Adipose tissue (tissue), 3 donors: ENCODE data around the gene OTUD4. TPM values are rescaled to one million over a fixed set of nuclear protein-coding genes. Genes with fewer than 3 reads are reported as not detected.
A peak's percentile ranks its signal among the peaks of the same experiment; 100 is the strongest.
"Not testable (repeated sequence)": the region's sequence is repeated elsewhere in the genome, so short reads cannot be mapped to it uniquely, and the experiment has no call there.

Experiments
- H3K27ac ChIP-seq: one replicate; pipeline ENCODE4 v1.5.1; 2013; ENCODE audit warnings: low read depth, low read length
- whole genome bisulfite sequencing, 3 donors: extraction: QIAGEN DNeasy Blood & Tissue Kit; methylation state at CpG; one replicate each; pipeline ENCODE4 v1.1.7; 2013; 5-methylcytosine and 5-hydroxymethylcytosine counted together
- polyA plus RNA-seq, 3 donors: library from polyadenylated mRNA; stranded (reverse); fragments of 200-250 nt; gene quantifications; one replicate each; pipeline ENCODE4 v1.2.3, GENCODE V29; 2013
- donor health status: healthy with polysubstance abuse.
- donor health status: Bipolar disorder and iron deficiency.
- donor health status: healthy.

Gene OTUD4, protein sequence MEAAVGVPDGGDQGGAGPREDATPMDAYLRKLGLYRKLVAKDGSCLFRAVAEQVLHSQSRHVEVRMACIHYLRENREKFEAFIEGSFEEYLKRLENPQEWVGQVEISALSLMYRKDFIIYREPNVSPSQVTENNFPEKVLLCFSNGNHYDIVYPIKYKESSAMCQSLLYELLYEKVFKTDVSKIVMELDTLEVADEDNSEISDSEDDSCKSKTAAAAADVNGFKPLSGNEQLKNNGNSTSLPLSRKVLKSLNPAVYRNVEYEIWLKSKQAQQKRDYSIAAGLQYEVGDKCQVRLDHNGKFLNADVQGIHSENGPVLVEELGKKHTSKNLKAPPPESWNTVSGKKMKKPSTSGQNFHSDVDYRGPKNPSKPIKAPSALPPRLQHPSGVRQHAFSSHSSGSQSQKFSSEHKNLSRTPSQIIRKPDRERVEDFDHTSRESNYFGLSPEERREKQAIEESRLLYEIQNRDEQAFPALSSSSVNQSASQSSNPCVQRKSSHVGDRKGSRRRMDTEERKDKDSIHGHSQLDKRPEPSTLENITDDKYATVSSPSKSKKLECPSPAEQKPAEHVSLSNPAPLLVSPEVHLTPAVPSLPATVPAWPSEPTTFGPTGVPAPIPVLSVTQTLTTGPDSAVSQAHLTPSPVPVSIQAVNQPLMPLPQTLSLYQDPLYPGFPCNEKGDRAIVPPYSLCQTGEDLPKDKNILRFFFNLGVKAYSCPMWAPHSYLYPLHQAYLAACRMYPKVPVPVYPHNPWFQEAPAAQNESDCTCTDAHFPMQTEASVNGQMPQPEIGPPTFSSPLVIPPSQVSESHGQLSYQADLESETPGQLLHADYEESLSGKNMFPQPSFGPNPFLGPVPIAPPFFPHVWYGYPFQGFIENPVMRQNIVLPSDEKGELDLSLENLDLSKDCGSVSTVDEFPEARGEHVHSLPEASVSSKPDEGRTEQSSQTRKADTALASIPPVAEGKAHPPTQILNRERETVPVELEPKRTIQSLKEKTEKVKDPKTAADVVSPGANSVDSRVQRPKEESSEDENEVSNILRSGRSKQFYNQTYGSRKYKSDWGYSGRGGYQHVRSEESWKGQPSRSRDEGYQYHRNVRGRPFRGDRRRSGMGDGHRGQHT
- polyA plus RNA-seq: 10 to 100 TPM in 1 of 3 donors, 1 to 10 TPM in 2; 5.3 to 17.4 (median 5.8) TPM

DNA sequence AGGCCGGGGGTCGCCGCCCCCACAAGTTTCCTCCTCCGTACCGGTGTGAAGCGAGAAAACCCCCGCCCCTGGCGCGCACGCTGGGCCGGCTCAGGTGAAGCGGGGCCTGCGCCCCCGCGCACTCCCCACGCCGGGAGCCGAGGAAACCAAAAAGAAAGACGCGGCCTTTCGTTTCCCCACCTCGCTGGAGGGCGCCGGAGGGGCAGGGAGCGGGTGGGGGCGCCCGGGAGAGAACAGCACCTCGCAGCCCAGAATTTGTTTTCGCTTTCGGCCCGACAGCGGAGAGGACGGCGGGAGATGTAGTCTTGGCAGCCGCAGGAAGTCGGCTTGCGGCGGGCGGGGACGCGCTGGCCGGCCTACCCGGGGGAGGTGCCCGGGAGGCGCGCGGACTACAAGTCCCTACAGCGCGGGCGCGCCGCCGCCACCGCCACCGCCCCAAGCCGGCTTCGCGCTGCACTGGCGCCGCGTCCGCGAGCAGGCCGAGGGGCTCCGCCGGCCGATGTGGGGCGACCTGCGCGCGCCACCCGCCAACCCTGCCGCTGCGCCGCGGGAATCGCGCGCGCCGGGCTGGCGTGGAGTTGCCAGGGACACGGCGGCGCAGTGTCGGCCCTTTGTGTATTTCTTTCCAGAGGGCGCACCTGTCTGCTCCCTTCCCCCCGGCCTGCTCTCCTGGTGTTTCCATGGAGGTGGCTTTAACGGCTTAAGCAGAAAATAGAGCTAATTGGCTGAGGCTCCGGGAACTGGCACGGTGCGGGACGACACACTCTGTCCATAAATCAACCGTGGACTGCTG, at the start of gene OTUD4:
TSS of gene OTUD4 (minus strand) at position 292 of the 793 bp plus-strand sequence. CDS start 616 bp downstream, outside the sequence.
- H3K27ac ChIP-seq: peak within 1 kb of the TSS; percentile 66
- WGBS, 3 donors: 0 to 1% (median 1%) methylated on average over 62 to 94 of the region's 94 CpGs

DNA sequence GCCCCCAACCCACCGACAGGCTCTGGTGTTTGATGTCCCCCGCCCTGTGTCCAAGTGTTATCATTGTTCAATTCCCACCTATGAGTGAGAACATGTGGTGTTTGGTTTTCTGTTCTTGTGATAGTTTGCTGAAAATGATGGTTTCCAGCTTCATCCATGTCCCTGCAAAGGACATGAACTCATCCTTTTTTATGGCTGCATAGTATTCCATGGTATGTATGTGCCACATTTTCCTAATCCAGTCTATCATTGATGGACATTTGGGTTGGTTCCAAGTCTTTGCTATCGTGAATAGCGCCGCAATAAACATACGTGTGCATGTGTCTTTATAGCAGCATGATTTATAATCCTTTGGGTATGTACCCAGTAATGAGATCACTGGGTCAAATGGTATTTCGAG, 42.8 kb upstream of the OTUD4 start:
- 89 to 92% (median 91%) methylated on average over 7 of the region's 7 CpGs for WGBS, 3 donors
- not testable (repeated sequence) for H3K27ac ChIP-seq

DNA sequence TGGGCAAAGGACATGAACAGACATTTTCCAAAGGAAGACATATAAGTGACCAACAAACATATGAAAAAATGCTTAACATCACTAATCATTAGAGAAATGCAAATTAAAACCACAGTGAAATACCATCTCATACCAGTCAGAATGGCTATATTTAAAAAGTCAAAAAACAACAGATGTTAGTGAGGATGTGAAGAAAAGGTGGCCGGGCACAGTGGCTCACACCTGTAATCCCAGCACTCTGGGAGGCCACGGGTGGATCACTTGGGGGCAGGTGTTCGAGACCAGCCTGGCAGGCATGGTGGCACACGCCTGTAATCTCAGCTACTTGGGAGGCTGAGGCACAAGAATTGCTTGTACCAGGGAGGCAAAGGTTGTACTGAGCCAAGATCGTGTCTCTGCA, 41.1 kb upstream of the OTUD4 start:
- not testable (repeated sequence) for H3K27ac ChIP-seq
- WGBS, 3 donors: 86 to 93% (median 92%) methylated on average over 5 of the region's 5 CpGs

DNA sequence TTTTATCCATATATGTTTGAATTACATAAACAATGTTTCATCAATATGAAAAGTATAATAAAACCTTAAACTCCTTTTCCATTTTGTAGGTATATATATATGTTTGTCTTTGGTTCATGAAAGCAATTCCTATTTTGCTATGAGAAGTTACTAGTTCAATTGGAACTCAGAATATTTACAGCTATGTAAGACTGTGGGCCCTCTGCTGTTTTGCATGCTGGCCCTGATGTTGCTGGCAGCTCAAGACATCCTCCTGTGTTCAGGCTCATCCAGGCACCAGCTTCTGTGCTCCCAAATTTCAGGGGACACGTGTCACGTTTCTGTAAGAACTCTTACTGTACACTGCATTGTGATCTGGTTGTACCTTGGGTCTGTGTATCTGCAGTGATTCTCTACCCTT, 38.7 kb upstream of the OTUD4 start:
- WGBS, 3 donors: 88 to 94% (median 89%) methylated on average over 2 of the region's 2 CpGs
- H3K27ac ChIP-seq: no peak overlapping the region

DNA sequence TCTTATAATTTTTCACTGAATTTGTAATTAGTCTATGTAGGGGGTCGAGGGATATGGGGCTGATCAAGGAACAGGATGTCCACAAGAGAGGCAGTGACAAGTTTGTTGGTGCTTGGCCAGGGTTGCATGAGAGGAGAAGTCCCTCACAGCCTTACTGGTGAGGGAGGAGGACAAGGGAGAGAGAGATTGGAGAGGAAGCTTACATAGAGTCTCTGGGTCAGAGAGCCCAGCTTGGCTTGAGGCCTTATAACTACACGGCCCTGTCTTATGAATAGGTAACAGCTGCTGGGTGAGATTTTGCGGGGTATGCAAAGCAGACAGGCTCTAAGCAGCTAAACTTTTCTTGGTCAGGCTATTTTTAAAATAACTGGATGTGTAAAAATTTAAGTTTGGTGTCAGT, 37.9 kb upstream of the OTUD4 start:
- WGBS, 3 donors: 42 to 65% (median 49%) methylated on average over 3 of the region's 3 CpGs
- no peak overlapping the region for H3K27ac ChIP-seq

DNA sequence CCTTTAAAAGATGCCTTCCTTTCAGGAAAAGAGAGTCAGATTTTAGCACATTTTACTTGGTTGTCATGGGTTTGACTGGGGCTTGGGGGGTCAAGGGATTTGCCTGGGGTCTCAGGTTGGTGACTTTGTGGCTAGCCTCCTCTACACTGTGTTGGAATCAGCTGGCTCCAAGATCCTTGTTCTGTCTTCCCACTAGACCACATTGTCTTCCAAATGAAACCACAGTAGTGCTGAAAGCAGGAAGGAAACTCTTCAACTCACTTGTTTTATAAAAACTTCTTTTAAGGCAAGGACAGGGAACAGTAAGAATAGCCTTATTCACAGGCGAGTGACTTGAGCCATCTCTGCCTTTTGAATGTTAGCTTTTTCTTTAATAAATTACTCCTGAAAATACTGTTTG, 37.0 kb upstream of the OTUD4 start:
- H3K27ac ChIP-seq: no peak overlapping the region
- 38 to 78% (median 46%) methylated on average over 1 of the region's 1 CpG for WGBS, 3 donors

DNA sequence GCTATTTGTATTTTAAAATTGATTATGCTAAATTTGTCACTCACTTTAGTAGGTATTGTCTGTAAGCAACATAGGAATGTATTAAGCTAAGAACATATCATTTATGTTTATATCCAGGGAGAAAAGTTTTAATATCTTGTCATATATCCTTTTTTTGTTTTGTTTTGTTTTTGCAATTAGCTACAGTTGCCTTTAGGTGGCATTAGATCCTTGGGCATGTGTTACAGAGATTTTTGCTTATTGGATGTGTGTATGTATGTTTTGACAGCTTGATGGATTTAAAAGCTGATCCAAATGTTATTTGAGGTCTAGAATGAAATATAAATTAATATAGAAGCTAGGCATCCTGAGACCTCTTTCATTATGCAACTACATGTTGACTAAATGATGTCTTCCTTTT, 36.1 kb upstream of the OTUD4 start:
- H3K27ac ChIP-seq: no peak overlapping the region

DNA sequence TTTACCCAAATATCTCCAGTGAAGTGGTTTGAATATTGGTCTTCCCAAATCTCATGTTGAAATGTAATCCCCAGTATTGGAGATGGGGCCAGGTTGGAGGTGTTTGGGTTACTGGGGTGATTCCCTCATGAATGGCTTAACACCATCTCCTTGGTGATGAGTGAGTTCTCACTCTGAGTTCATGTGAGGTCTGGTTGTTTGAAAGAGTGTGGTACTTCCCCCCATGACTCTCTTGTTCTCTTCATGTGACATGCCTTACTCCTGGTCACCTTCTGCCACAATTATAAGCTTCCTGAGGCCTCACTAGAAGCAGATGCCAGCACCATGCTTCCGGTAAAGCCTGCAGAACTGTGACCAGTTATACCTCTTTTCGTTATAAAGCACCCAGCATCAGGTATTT, 32.9 kb upstream of the OTUD4 start:
- no peak overlapping the region for H3K27ac ChIP-seq
- WGBS, 3 donors: 94 to 100% (median 97%) methylated on average over 2 of the region's 2 CpGs

DNA sequence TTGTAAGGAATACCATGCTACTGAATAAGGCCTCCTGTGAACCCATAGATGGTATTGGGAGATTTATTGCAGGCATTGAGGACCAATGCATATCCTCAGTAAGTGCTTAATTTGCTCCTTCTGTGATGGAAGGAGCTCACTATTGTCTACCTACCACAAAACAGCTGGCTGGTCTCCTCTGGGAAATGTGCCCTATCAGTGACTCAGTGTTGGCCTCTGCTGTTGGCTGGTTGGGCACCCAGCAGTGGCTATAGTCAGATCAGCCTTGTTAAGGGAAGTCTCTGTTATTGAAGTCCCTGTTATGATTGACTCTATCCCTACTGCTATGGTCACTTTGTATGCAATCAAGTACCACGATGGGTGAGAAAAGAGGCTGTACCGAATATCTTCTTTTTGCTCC, 27.5 kb upstream of the OTUD4 start:
- no peak overlapping the region for H3K27ac ChIP-seq
- 90 to 98% (median 93%) methylated on average over 2 of the region's 2 CpGs for WGBS, 3 donors

DNA sequence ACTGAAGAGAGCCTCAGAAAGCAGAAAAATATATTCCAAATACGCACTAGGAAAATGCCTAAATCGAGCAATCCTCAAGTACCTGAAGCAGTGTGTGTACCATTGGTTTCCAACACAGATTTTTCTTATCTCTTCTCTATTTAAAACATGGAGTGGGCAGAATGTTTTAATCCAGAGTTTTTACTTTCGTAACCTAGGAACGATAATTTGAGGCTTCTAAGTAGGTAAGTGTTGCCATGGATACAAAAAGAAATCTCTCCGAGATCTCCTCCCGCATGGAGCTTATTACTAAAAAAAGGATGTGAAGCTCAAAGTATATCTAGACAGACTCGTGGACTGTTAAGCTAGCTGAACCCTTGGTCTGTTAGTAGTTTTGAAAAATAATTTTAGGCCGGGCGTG, 23.0 kb upstream of the OTUD4 start:
- H3K27ac ChIP-seq: no peak overlapping the region
- WGBS, 3 donors: 84 to 91% (median 87%) methylated on average over 9 of the region's 9 CpGs

DNA sequence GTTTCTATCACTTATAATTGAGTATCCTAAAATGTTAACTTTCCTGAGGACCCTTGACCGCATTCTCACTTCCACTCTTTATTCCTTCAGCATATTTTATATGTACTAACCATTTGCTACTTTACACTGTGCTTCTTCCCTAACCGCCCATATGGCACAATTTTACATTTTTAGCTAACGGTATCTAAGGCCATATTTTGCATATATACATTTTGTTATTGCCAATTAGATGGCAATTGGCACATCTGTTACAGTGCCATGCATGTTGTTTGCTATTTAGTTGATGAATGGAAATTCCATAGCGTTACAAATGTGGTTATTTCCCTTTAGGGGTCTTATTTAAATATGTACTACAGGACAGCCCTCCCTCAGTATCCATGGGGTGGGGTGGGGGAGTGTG, 20.0 kb upstream of the OTUD4 start:
- WGBS, 3 donors: 92 to 98% (median 93%) methylated on average over 4 of the region's 4 CpGs
- no peak overlapping the region for H3K27ac ChIP-seq

DNA sequence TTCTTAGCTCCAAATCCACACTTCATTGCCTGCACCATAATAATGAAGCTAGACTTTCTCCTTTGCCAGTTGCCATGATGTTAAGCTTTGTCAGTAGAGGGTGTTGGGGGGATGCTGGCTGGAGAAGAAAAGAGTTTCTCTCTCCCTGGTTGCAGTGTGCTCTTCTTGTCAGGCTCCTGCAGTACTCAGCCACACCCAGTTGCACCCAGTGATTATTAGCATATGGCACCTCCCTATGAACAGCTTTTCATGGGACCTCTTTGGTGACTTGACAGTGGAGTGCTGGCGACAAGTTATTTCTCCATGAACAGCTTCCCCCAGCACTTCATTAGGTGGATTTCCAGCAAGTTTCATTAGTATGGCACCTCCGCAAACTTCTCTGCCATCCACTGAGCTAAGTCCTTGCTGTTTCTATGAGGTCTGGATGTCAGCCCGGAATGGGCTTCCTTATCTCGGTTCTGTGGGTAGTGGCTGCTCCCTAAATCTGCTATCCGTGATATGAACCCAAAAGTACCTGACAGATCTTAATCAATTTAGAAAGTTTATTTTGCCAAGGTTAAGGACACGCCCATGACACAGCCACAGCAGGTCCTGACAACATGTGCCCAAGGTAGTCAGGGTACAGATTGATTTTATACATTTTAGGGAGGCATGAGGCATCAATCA, 18.8 kb upstream of the OTUD4 start:
- 79 to 90% (median 88%) methylated on average over 6 of the region's 6 CpGs for WGBS, 3 donors
- no peak overlapping the region for H3K27ac ChIP-seq

DNA sequence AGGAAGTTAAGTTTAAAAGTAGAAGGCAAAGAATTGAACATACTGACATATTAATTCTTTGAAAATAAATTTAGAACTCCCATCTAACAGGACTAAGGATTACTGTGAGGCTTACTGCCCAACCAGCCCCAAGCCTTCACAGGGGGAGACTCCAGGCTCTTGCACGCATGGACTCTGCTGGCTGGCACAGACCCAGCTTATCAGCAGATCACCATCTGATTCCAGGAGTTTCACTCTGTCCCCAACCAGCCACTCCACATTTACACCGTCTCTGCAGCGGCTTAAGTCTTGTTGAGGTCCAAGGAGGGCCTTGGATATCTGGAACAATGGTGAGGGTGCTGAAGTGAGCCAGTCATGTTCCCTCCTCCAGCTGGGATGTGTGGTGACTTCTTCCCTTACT, 16.4 kb upstream of the OTUD4 start:
- 71 to 77% (median 75%) methylated on average over 3 of the region's 3 CpGs for WGBS, 3 donors
- H3K27ac ChIP-seq: no peak overlapping the region

DNA sequence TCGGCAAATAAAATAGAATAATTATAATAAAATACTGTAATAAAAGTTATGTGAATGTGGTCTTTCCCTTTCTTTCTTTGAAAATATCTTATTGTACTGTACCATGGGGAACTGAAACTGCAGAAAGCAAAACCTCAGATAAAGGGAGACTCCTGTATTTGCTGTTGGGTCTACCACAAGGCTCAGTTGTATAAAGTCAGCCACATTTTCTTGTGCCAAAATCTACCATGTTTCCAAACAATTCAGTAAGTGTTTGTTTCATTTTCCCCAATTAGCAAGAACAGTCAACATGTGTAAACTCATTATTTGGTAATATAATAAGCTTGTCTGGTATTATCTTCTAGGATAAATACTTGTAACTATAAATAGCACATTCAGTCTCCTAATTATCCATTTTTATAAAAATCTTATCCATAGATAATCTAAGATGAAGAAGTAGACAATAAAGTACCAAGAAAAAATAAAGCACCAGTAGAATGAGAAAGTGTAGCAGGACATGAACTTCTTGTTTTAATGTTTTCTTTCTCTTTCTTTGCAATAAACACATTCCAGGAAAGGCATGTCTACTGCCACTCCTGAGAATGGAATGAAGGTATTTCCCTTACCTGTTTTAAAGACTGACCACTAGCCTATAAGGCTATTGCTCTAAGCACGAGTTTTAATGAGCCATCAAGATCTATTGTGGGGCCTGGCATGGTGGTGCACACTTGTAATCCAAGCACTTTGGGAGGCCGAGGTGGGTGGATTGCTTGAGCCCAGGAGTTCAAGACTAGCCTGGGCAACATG, 15.0 kb upstream of the OTUD4 start:
- 83 to 88% (median 86%) methylated on average over 3 of the region's 3 CpGs for WGBS, 3 donors
- H3K27ac ChIP-seq: no peak overlapping the region

DNA sequence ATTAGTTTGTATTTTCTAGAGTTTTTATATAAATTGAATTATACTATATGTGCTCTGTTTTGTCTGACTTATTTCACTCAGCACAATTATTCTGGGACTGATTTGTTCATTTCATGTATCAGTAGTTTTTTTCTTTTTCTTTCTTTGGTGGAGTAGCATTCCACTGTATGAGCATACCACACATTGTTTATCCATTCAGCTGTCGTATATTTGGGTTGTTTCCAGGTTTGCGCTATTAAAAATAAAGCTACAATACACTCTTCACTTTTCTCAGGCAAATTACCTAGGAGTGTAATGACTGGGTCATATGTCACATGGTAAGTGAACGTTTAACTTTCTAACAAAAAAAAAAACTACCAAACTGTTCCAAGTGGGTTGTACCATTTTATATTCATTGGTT, 9.6 kb upstream of the OTUD4 start:
- H3K27ac ChIP-seq: no peak overlapping the region
- WGBS, 3 donors: 50 to 64% (median 52%) methylated on average over 3 of the region's 3 CpGs

DNA sequence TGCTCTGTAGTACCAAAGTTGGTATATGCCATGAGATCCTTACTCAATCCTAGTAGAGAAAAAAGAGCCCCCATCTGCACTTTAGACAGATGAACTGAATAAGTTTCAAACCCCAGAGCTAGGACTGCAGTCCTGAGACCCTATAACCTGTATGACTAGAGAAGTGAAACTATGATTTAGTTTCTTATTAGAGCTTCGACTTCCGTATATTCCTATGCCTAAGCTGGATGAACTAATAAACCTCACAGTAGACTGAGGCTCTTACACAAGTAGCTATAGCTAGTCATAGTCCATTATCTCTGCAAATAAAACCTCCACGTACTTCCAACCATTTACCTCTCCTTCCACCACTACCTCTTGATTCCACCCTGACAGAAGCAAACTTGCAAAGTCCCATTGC, 6.3 kb upstream of the OTUD4 start:
- H3K27ac ChIP-seq: no peak overlapping the region
- 80 to 88% (median 81%) methylated on average over 3 of the region's 3 CpGs for WGBS, 3 donors

DNA sequence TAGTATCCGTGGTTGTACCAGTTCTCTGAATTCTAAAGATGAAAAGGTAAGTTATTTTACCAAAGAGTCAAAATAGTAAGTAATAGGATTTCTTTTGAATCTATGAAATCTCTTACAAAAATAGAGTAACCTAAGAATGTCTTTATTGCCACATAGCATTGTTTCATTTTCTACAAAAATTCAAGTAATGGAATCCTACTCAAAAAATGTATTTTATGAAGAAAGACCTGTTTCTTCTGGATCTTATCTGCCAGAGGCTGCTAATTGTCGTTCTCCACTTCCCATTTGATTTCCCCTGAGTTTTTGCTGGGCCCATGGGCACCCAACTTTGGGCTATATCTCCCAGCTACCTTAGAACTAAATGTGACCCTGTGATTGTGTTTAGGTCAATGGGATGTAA, 3.2 kb upstream of the OTUD4 start:
- 87 to 91% (median 88%) methylated on average over 2 of the region's 2 CpGs for WGBS, 3 donors

More for the DNA sequence above, 3.2 kb upstream of the OTUD4 start:
- H3K27ac ChIP-seq: no peak overlapping the region
